DOHH2 (cell line): ENCODE measurements around the gene HIGD2A.

ENCODE experiments used
- EZH2phosphoT487 ChIP-seq: fragments of 200-600 bp; sonication (generic); IDR thresholded peaks from 2 replicates; pipeline ENCODE4 v1.6.1; 2017; ENCODE audit warnings: borderline replicate concordance, mild to moderate bottlenecking, antibody characterized with exemption, low read length, moderate library complexity, mixed read lengths
- TF ChIP-seq, protein P1 (sequence below): fragments of 200-600 bp; sonication (generic); IDR thresholded peaks from one replicate; pipeline ENCODE4 v1.5.1; 2014; ENCODE audit warnings: antibody characterized with exemption, mild to moderate bottlenecking, low read depth, low read length; ENCODE audit not compliant: poor library complexity, severe bottlenecking

DNA sequence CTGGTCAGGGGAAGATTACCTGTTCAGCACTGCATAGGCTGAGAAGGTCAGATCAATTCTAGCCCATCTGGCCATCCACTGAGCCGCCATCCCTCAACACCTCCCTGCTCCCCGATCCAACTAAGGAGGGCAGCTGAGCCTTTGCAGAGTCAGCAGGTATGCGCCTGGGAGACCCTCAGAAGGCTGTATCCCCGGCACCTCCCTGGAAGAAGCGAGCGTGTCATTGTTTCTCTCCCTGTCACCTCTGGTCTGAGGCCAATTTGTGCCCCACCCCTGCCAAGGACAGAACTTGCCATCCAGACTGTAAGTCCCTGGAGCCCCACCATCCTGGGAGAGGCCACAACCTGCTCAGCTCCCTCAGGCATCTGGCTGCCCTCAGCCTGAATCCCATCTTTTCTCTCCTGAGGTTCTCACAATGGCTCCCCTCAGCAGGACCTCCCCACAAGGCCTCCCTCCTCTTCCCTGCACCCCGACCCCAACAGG, 25.2 kb downstream of the HIGD2A start:
- TF ChIP-seq, protein P1, sequence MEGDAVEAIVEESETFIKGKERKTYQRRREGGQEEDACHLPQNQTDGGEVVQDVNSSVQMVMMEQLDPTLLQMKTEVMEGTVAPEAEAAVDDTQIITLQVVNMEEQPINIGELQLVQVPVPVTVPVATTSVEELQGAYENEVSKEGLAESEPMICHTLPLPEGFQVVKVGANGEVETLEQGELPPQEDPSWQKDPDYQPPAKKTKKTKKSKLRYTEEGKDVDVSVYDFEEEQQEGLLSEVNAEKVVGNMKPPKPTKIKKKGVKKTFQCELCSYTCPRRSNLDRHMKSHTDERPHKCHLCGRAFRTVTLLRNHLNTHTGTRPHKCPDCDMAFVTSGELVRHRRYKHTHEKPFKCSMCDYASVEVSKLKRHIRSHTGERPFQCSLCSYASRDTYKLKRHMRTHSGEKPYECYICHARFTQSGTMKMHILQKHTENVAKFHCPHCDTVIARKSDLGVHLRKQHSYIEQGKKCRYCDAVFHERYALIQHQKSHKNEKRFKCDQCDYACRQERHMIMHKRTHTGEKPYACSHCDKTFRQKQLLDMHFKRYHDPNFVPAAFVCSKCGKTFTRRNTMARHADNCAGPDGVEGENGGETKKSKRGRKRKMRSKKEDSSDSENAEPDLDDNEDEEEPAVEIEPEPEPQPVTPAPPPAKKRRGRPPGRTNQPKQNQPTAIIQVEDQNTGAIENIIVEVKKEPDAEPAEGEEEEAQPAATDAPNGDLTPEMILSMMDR: no peak
- no peak for TF ChIP-seq EZH2phosphoT487
